DND-41 (cell line): ENCODE measurements around the gene LRP5.

Experiments used
- ATAC-seq: fragments of 200-7000 bp; cut with Tn5 transposase; 3 replicates; pipeline ENCODE4 v1.9.1; 2021; ENCODE audit warnings: low read depth; ENCODE audit not compliant: insufficient read depth
- DNase-seq: peaks from one replicate; pipeline ENCODE4 v3.0.0-alpha.2; 2020
- H2AFZ ChIP-seq: 2 replicates; pipeline ENCODE4 v1.6.0; 2012; ENCODE audit warnings: low read depth, low read length
- H3K27ac ChIP-seq: 2 replicates; pipeline ENCODE4 v1.5.1; 2012; ENCODE audit warnings: low read length, inconsistent platforms
- H3K27me3 ChIP-seq: fragments of 200-600 bp; sonication (generic); 2 replicates; pipeline ENCODE4 v1.6.0; 2012; ENCODE audit warnings: low read length, mild to moderate bottlenecking, inconsistent platforms; ENCODE audit not compliant: insufficient read depth, poor library complexity
- H3K36me3 ChIP-seq: 2 replicates; pipeline ENCODE4 v1.5.1; 2012; ENCODE audit warnings: low read length, inconsistent platforms; ENCODE audit not compliant: insufficient read depth
- H3K4me1 ChIP-seq: 2 replicates; pipeline ENCODE4 v1.5.1; 2012; ENCODE audit warnings: mild to moderate bottlenecking, low read length; ENCODE audit not compliant: insufficient read depth
- H3K4me2 ChIP-seq: 2 replicates; pipeline ENCODE4 v1.6.0; 2012; ENCODE audit warnings: mild to moderate bottlenecking, moderate library complexity, low read length, inconsistent platforms; ENCODE audit not compliant: insufficient read depth
- H3K4me3 ChIP-seq, 2 experiments: fragments of 200-600 bp in 1 of 2; shearing (Covaris generic) in 1 of 2; 2 replicates each; pipeline ENCODE4 v1.5.1; 2012 to 2016; ENCODE audit warnings: inconsistent platforms in 2 of 2, low read length in 2 of 2, mild to moderate bottlenecking in 2 of 2, low read depth in 1 of 2, moderate library complexity in 1 of 2
- H3K79me2 ChIP-seq: 2 replicates; pipeline ENCODE4 v1.6.0; 2012; ENCODE audit warnings: low read length, inconsistent platforms; ENCODE audit not compliant: insufficient read depth
- H3K9ac ChIP-seq: 2 replicates; pipeline ENCODE4 v1.6.0; 2012; ENCODE audit warnings: low read depth, mild to moderate bottlenecking, inconsistent platforms, low read length, moderate library complexity
- H3K9me3 ChIP-seq: 2 replicates; pipeline ENCODE4 v1.5.1; 2012; ENCODE audit warnings: low read length, moderate library complexity, mild to moderate bottlenecking, inconsistent platforms; ENCODE audit not compliant: insufficient read depth, severe bottlenecking
- H4K20me1 ChIP-seq: 2 replicates; pipeline ENCODE4 v1.6.0; 2012; ENCODE audit warnings: low read length; ENCODE audit not compliant: insufficient read depth
- CTCF ChIP-seq: IDR thresholded peaks from 2 replicates; pipeline ENCODE4 v1.5.1; 2012; ENCODE audit warnings: borderline replicate concordance, low read length, moderate library complexity, mild to moderate bottlenecking; ENCODE audit not compliant: poor library complexity, severe bottlenecking; ENCODE audit errors: extremely low read depth
- EZH2 ChIP-seq: IDR thresholded peaks from 3 replicates; pipeline ENCODE4 v1.6.1; 2012; ENCODE audit warnings: borderline replicate concordance, low read depth, mild to moderate bottlenecking, moderate library complexity, low read length, inconsistent platforms; ENCODE audit not compliant: severe bottlenecking

LRP5 gene

GRCh38 chr11:68402355-68403031 lies 90.1 kb downstream of the LRP5 start:
- H3K27ac ChIP-seq, result no peak overlapping the region
- no peaks in the 10 kb centered on the region for H3K9me3 ChIP-seq
- TF ChIP-seq EZH2, result no peak
- peak; percentile 38 for TF ChIP-seq CTCF
- H3K4me2 ChIP-seq, result no peak overlapping the region
- H3K36me3 ChIP-seq, result peaks cover 44% of the 10 kb centered on the region
- peaks cover 7% of the 10 kb centered on the region for H4K20me1 ChIP-seq
- no peak for DNase-seq
- no peak for ATAC-seq
- no peaks in the 10 kb centered on the region for H3K27me3 ChIP-seq
- no peaks in the 10 kb centered on the region for H3K79me2 ChIP-seq
- H2AFZ ChIP-seq, result no peak overlapping the region
- H3K9ac ChIP-seq, result no peak overlapping the region
- no peak overlapping the region for H3K4me3 ChIP-seq
- H3K4me1 ChIP-seq, result no peaks in the 10 kb centered on the region

GRCh38 chr11:68403424-68403823 lies 91.0 kb downstream of the LRP5 start:
- Histone ChIP-seq H4K20me1 (peaks cover 5% of the 10 kb centered on the region; the same call in 1 of the 2 replicates), H3K4me2 (no peak overlapping the region), H3K27me3 (no peaks in the 10 kb centered on the region), H3K79me2 (no peaks in the 10 kb centered on the region), H3K27ac (no peak overlapping the region), H2AFZ (no peak overlapping the region), H3K9ac (no peak overlapping the region), H3K4me3 (no peak overlapping the region), H3K4me1 (no peaks in the 10 kb centered on the region), H3K36me3 (peaks cover 47% of the 10 kb centered on the region), H3K9me3 (no peaks in the 10 kb centered on the region)
- TF ChIP-seq CTCF, result no peak
- TF ChIP-seq EZH2, result no peak
- no peak for ATAC-seq
- DNase-seq, result no peak

GRCh38 chr11:68403831-68404230 lies 91.4 kb downstream of the LRP5 start:
- Histone ChIP-seq H3K4me2 (no peak overlapping the region), H3K9me3 (no peaks in the 10 kb centered on the region), H3K27me3 (no peaks in the 10 kb centered on the region), H3K27ac (no peak overlapping the region), H3K4me1 (no peaks in the 10 kb centered on the region), H2AFZ (no peak overlapping the region), H4K20me1 (peaks cover 5% of the 10 kb centered on the region; the same call in 1 of the 2 replicates), H3K79me2 (no peaks in the 10 kb centered on the region), H3K9ac (no peak overlapping the region), H3K4me3 (no peak overlapping the region), H3K36me3 (peaks cover 47% of the 10 kb centered on the region)
- DNase-seq (no peak), ATAC-seq (no peak)
- no peak for TF ChIP-seq EZH2
- TF ChIP-seq CTCF, result no peak
